HG03439 (cell line): ENCODE measurements around the gene CRLF1.
"Not testable (repeated sequence)": the region's sequence is repeated elsewhere in the genome, so short reads cannot be mapped to it uniquely, and the experiment has no call there.

Source experiments
- ATAC-seq: cut with Tn5 transposase; IDR thresholded peaks from one replicate; pipeline ENCODE4 v1.9.1; 2021; ENCODE audit warnings: mild to moderate bottlenecking, moderate library complexity; ENCODE audit not compliant: unreplicated experiment

CRLF1 gene

GRCh38 chr19:18593367-18594095 lies 13.1 kb downstream of the CRLF1 start:
- no peak for ATAC-seq

- ATAC-seq, result not testable (repeated sequence)
These were observed 13.9 kb downstream of the CRLF1 start for GRCh38 chr19:18592732-18593131.

GRCh38 chr19:18591735-18592385 lies 14.7 kb downstream of the CRLF1 start:
- no peak for ATAC-seq

- no peak for ATAC-seq
These were observed 16.0 kb downstream of the CRLF1 start for GRCh38 chr19:18590273-18591272.

GRCh38 chr19:18589380-18590272 lies 17.0 kb downstream of the CRLF1 start:
- peak; percentile 27 for ATAC-seq

- peak; percentile 73 for ATAC-seq
These were observed 17.8 kb downstream of the CRLF1 start, which contains the start of gene REX1BD for GRCh38 chr19:18588611-18589379. Gene REX1BD, plus strand, starts transcription at chr19:18588798. Its CDS starts 4 bp downstream, at chr19:18588802.

- ATAC-seq, result peak; percentile 4
These were observed 18.5 kb downstream of the CRLF1 start for GRCh38 chr19:18587962-18588610.

- ATAC-seq, result no peak
These were observed 19.0 kb downstream of the CRLF1 start for GRCh38 chr19:18587561-18587960.

GRCh38 chr19:18586306-18586705 lies 20.3 kb downstream of the CRLF1 start:
- ATAC-seq, result no peak

GRCh38 chr19:18580311-18580710 lies 26.3 kb downstream of the CRLF1 start:
- ATAC-seq, result no peak

- ATAC-seq, result no peak
These were observed 29.2 kb downstream of the CRLF1 start for GRCh38 chr19:18577365-18577914.

GRCh38 chr19:18576383-18576782 lies 30.2 kb downstream of the CRLF1 start:
- no peak for ATAC-seq

- no peak for ATAC-seq
These were observed 31.8 kb downstream of the CRLF1 start for GRCh38 chr19:18574691-18575291.

- ATAC-seq, result peak; percentile 86
These were observed 34.8 kb downstream of the CRLF1 start, which contains the start of gene UBA52 for GRCh38 chr19:18571564-18572344. Gene UBA52, plus strand, starts transcription at chr19:18571857. Its CDS starts 1,444 bp downstream, at chr19:18573301.

GRCh38 chr19:18568367-18568766 lies 38.2 kb downstream of the CRLF1 start:
- ATAC-seq, result no peak

GRCh38 chr19:18566953-18567352 lies 39.6 kb downstream of the CRLF1 start:
- no peak for ATAC-seq

GRCh38 chr19:18562086-18562485 lies 44.5 kb downstream of the CRLF1 start:
- no peak for ATAC-seq
